ENCODE measurements around the gene SPATS2L.

Gene SPATS2L

GRCh38 chr2:200405599-200406298 is 99.3 kb downstream of the SPATS2L start:
- peak; percentile 97 for FAIRE-seq
- peak; percentile 96 for DNase-seq (ENCODE audit: low spot score)

- FAIRE-seq: no peak
- peak; percentile 41 for DNase-seq (ENCODE audit: low spot score)
Measured at GRCh38 chr2:200406379-200406778, 99.9 kb downstream of the SPATS2L start.

- DNase-seq (ENCODE audit: low spot score) (peak; percentile 95), FAIRE-seq (peak; percentile 94)
Measured at GRCh38 chr2:200408428-200409316, 102.2 kb downstream of the SPATS2L start.

GRCh38 chr2:200411831-200412230 is 105.3 kb downstream of the SPATS2L start:
- DNase-seq (ENCODE audit: low spot score) (no peak), FAIRE-seq (no peak)

GRCh38 chr2:200414367-200414766 is 107.9 kb downstream of the SPATS2L start:
- FAIRE-seq (no peak), DNase-seq (ENCODE audit: low spot score) (no peak)

GRCh38 chr2:200415455-200415854 is 109.0 kb downstream of the SPATS2L start:
- FAIRE-seq (no peak), DNase-seq (ENCODE audit: low spot score) (no peak)

GRCh38 chr2:200416878-200417277 is 110.4 kb downstream of the SPATS2L start:
- FAIRE-seq (no peak), DNase-seq (ENCODE audit: low spot score) (no peak)

- no peak for FAIRE-seq
- DNase-seq (ENCODE audit: low spot score): no peak
Measured at GRCh38 chr2:200417366-200417765, 110.9 kb downstream of the SPATS2L start.

- FAIRE-seq: no peak
Measured at GRCh38 chr2:200418399-200418798, 111.9 kb downstream of the SPATS2L start.

GRCh38 chr2:200419325-200419724 is 112.8 kb downstream of the SPATS2L start:
- DNase-seq (ENCODE audit: low spot score): no peak
- FAIRE-seq: no peak

More at GRCh38 chr2:200418399-200418798, 111.9 kb downstream of the SPATS2L start:
- no peak for DNase-seq (ENCODE audit: low spot score)

GRCh38 chr2:200421270-200421669 is 114.8 kb downstream of the SPATS2L start:
- no peak for FAIRE-seq

GRCh38 chr2:200422071-200422470 is 115.6 kb downstream of the SPATS2L start:
- FAIRE-seq: peak; percentile 77
- DNase-seq (ENCODE audit: low spot score): peak; percentile 29

More at GRCh38 chr2:200421270-200421669, 114.8 kb downstream of the SPATS2L start:
- no peak for DNase-seq (ENCODE audit: low spot score)

GRCh38 chr2:200422532-200423261 is 116.2 kb downstream of the SPATS2L start:
- no peak for FAIRE-seq
- DNase-seq (ENCODE audit: low spot score): peak; percentile 9

GRCh38 chr2:200423541-200423940 is 117.0 kb downstream of the SPATS2L start:
- no peak for DNase-seq (ENCODE audit: low spot score)
- no peak for FAIRE-seq

GRCh38 chr2:200425026-200425821 is 118.7 kb downstream of the SPATS2L start:
- no peak for DNase-seq (ENCODE audit: low spot score)
- FAIRE-seq: no peak

GRCh38 chr2:200426754-200427153 is 120.3 kb downstream of the SPATS2L start:
- FAIRE-seq: no peak
- DNase-seq (ENCODE audit: low spot score): no peak

- no peak for FAIRE-seq
- DNase-seq (ENCODE audit: low spot score): no peak
Measured at GRCh38 chr2:200428961-200429665, 122.6 kb downstream of the SPATS2L start.

- FAIRE-seq: no peak
- DNase-seq (ENCODE audit: low spot score): no peak
Measured at GRCh38 chr2:200430017-200430416, 123.5 kb downstream of the SPATS2L start.

- FAIRE-seq (no peak), DNase-seq (ENCODE audit: low spot score) (no peak)
Measured at GRCh38 chr2:200431996-200432705, 125.7 kb downstream of the SPATS2L start.

GRCh38 chr2:200435379-200435778 is 128.9 kb downstream of the SPATS2L start:
- DNase-seq (ENCODE audit: low spot score): no peak
- no peak for FAIRE-seq
